ENCODE results near the gene FUOM. TPM values are rescaled to one million over a fixed set of nuclear protein-coding genes. Genes with fewer than 3 reads are reported as not detected.

Gene FUOM
- total and polyA plus RNA-seq, 12 donors = 4.8 to 47.9 (median 15.8) TPM

DNA sequence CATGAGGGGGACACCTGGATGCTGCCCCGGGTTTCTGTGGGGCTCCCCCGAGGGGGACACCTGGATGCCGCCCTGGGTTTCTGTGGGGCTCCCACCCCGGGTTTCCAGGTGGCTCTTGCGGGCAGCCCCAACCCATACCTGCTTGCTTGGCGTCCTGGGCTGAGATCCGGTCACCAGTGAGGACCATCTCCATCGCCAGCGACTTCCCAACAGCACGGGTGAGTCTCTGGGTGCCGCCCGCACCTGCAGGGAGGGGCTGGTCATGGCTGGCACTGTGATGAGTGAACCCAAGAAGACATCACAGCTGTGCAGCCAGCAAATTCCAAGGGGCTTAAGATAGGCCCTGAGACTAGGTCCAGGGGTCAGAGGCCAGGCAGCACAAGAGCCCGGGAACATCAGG is 8.9 kb upstream of the FUOM start:
- H3K36me3 ChIP-seq (replicated peaks in 1 of 2) = peaks cover 0 to 74% of the 10 kb centered on the region in 2 donors
- H3K4me1 ChIP-seq (replicated peaks in 1 of 2) = no peaks in the 10 kb centered on the region
- TF ChIP-seq POLR2A (IDR thresholded peaks at IDR 0.05) (no peak), CTCF (IDR thresholded peaks at IDR 0.05) (no peak)
- no peak overlapping the region for H3K4me3 ChIP-seq
- no peaks in the 10 kb centered on the region for H3K9me3 ChIP-seq (replicated peaks in 1 of 3)
- intact Hi-C loops (cut with DNase I) = no loop called here
- no peaks in the 10 kb centered on the region for H3K27me3 ChIP-seq
- no peak overlapping the region for H3K27ac ChIP-seq
- WGBS, 4 donors = 87 to 100% (median 96%) methylated on average over 1 to 13 of the region's 13 CpGs
- no peak for DNase-seq

GRCh38 chr10:133366130-133366478 is 8.3 kb upstream of the FUOM start:
- Histone ChIP-seq H3K36me3 (replicated peaks in 1 of 2) (peaks cover 0 to 74% of the 10 kb centered on the region in 2 donors), H3K4me3 (no peak overlapping the region), H3K27ac (no peak overlapping the region), H3K4me1 (replicated peaks in 1 of 2) (no peaks in the 10 kb centered on the region), H3K9me3 (replicated peaks in 1 of 3) (no peaks in the 10 kb centered on the region), H3K27me3 (no peaks in the 10 kb centered on the region)
- intact Hi-C loops (cut with DNase I) = no loop called here
- DNase-seq = no peak
- 85 to 100% (median 87%) methylated on average over 5 to 17 of the region's 17 CpGs for WGBS, 4 donors
- TF ChIP-seq CTCF (IDR thresholded peaks at IDR 0.05) (no peak), POLR2A (IDR thresholded peaks at IDR 0.05) (no peak)

GRCh38 chr10:133365461-133366129 is 7.8 kb upstream of the FUOM start:
- no peaks in the 10 kb centered on the region for H3K27me3 ChIP-seq
- no peak overlapping the region for H3K27ac ChIP-seq
- TF ChIP-seq POLR2A (IDR thresholded peaks at IDR 0.05) (no peak), CTCF (IDR thresholded peaks at IDR 0.05) (no peak)
- H3K4me1 ChIP-seq (replicated peaks in 1 of 2) = no peaks in the 10 kb centered on the region
- DNase-seq = no peak
- WGBS, 4 donors = 88 to 93% (median 89%) methylated on average over 13 of the region's 13 CpGs
- no peak overlapping the region for H3K4me3 ChIP-seq
- peaks cover 0 to 73% of the 10 kb centered on the region in 2 donors for H3K36me3 ChIP-seq (replicated peaks in 1 of 2)
- intact Hi-C loops (cut with DNase I) = no loop called here
- H3K9me3 ChIP-seq (replicated peaks in 1 of 3) = no peaks in the 10 kb centered on the region

DNA sequence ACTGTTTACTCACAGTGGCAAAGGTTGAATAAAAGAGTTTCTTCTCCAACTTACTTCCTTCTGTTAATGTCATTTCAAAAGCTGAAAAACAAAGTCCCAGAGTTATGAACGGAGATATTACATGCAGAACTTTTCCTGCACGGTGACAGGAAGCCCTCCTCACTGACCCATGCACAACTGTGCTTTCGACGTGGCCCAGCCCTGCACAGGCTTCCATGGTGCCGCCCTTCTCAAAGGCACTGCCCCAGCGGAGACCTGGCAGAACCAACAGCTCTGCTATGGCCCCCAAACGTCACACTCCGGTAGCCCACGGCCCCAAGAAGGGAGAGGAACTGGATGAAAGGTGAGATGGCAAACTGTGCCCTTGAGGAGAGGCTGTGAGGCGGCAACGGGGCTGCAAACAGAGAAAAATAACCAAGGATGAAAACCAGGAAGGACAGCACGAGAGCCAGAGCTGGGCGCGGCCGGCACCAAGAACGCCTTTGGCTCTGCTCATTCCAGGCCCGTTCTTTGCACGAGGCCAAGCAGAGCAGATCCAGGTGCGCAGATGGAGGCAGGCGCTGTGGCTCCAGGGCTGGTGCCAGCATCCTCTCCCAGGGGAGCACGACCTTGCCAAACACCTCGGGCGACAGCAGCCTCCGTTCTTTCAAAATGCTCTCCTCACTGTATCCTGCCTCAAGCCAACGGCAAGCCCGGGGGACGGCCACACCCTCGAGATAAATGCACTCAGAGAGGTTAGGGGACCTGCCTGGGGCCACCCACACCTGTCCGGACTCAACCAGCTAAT is 7.0 kb upstream of the FUOM start:
- no peak overlapping the region for H3K27ac ChIP-seq
- H3K27me3 ChIP-seq = no peaks in the 10 kb centered on the region
- H3K4me1 ChIP-seq (replicated peaks in 1 of 2) = no peaks in the 10 kb centered on the region
- H3K36me3 ChIP-seq (replicated peaks in 1 of 2) = peaks cover 0 to 65% of the 10 kb centered on the region in 2 donors
- no peak for DNase-seq
- WGBS, 4 donors = 86 to 94% (median 90%) methylated on average over 29 of the region's 29 CpGs
- TF ChIP-seq POLR2A (IDR thresholded peaks at IDR 0.05) = no peak
- TF ChIP-seq CTCF (IDR thresholded peaks at IDR 0.05) = no peak
- no peaks in the 10 kb centered on the region for H3K9me3 ChIP-seq (replicated peaks in 1 of 3)
- intact Hi-C loops (cut with DNase I) = no loop called here
- no peak overlapping the region for H3K4me3 ChIP-seq
